ENCODE measurements around the gene PCDHGA7. TPM values are rescaled to one million over a fixed set of nuclear protein-coding genes. Genes with fewer than 3 reads are reported as not detected.
"Not testable (repeated sequence)": the region's sequence is repeated elsewhere in the genome, so short reads cannot be mapped to it uniquely, and the experiment has no call there.

The PCDHGA7 gene
- total RNA-seq, 1 experiment from 2014 or later: 0.83 TPM

DNA sequence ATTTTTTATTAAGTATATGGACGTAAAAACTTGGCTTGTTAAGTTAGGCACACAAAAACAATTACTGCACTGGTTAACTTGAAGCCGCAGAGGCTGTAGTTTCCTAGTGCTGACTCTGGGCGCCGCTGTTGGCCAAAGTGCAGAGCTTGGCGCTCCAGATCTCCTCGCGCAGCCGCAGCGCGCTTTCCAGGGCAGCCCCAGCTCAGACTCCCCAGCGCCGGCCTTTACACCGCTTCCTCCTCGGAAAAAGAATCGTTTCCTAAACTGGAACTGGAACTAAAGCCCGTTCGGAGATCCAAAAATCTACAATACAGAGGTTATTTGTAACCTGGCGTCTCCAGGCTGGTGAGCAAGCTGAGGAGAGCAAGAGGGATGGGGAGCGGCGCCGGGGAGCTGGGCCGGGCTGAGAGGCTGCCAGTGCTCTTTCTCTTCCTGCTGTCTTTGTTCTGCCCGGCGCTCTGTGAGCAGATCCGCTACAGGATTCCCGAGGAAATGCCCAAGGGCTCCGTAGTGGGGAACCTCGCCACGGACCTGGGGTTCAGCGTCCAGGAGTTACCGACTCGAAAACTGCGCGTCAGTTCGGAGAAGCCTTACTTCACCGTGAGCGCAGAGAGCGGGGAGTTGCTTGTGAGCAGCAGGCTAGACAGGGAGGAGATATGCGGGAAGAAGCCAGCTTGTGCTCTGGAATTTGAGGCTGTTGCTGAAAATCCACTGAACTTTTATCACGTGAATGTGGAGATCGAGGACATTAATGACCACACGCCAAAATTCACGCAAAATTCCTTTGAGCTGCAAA lies 15.4 kb downstream of the PCDHGA7 start, which contains the start of gene PCDHGB5:
TSS of gene PCDHGB5 (plus strand) at position 192 of the 796 bp plus-strand sequence. CDS start at position 373, 181 bp downstream.
- H2BK5ac ChIP-seq (ENCODE audit: insufficient read length, low read length); H3K4me1 Mint-ChIP-seq; H3K27me3 ChIP-seq (ENCODE audit: insufficient read depth, low read length); H2BK15ac ChIP-seq (ENCODE audit: low read depth, low read length); H2BK120ac ChIP-seq (ENCODE audit: low read depth, low read length, poor library complexity, severe bottlenecking); H3K56ac ChIP-seq (ENCODE audit: insufficient read length, low read depth, low read length); H2BK20ac ChIP-seq (ENCODE audit: low read depth, low read length, poor library complexity, severe bottlenecking); H3K9ac ChIP-seq (ENCODE audit: extremely low read depth, insufficient read length, low read length); H3T11ph ChIP-seq (ENCODE audit: low read length); H3K27ac Mint-ChIP-seq; H2AFZ ChIP-seq (ENCODE audit: low read length); H4K5ac ChIP-seq (ENCODE audit: insufficient read length, low read depth, low read length); H3K4me2 ChIP-seq (ENCODE audit: insufficient read depth, insufficient read length, low read length); H3K27me3 Mint-ChIP-seq (ENCODE audit: low read depth); H3K27ac ChIP-seq (ENCODE audit: insufficient read length, low read depth, low read length); H2BK12ac ChIP-seq (ENCODE audit: insufficient read length, low read depth, low read length); H3K23me2 ChIP-seq (ENCODE audit: insufficient read length, low read depth, low read length, poor library complexity, severe bottlenecking); H3K23ac ChIP-seq (ENCODE audit: insufficient read length, low read depth, low read length); H2AK5ac ChIP-seq (ENCODE audit: insufficient read length, low read length); H3K4me1 ChIP-seq (ENCODE audit: insufficient read depth, low read length); H4K20me1 ChIP-seq (ENCODE audit: control insufficient read depth, insufficient read depth, insufficient read length); H3K79me2 ChIP-seq (ENCODE audit: insufficient read depth, low read length); H3K18ac ChIP-seq (ENCODE audit: insufficient read length, low read depth, low read length); H4K91ac ChIP-seq (ENCODE audit: insufficient read length, low read depth, low read length); H3K4ac ChIP-seq (ENCODE audit: low read depth, low read length); H3K14ac ChIP-seq (ENCODE audit: insufficient read depth, low read length); H3K79me1 ChIP-seq (ENCODE audit: insufficient read depth, low read depth, low read length, poor library complexity, severe bottlenecking); H4K8ac ChIP-seq (replicated peaks; ENCODE audit: insufficient read length, low read depth, low read length): not testable (repeated sequence)
- peak; percentile 47 for DNase-seq
- H3K9me3 ChIP-seq (ENCODE audit: control insufficient read depth, low read depth, low read length): peaks cover 36% of the 10 kb centered on the region
- TF ChIP-seq, protein P1, sequence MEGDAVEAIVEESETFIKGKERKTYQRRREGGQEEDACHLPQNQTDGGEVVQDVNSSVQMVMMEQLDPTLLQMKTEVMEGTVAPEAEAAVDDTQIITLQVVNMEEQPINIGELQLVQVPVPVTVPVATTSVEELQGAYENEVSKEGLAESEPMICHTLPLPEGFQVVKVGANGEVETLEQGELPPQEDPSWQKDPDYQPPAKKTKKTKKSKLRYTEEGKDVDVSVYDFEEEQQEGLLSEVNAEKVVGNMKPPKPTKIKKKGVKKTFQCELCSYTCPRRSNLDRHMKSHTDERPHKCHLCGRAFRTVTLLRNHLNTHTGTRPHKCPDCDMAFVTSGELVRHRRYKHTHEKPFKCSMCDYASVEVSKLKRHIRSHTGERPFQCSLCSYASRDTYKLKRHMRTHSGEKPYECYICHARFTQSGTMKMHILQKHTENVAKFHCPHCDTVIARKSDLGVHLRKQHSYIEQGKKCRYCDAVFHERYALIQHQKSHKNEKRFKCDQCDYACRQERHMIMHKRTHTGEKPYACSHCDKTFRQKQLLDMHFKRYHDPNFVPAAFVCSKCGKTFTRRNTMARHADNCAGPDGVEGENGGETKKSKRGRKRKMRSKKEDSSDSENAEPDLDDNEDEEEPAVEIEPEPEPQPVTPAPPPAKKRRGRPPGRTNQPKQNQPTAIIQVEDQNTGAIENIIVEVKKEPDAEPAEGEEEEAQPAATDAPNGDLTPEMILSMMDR (conservative IDR thresholded peaks at IDR 0.05): peak; percentile 61
- H3K9me3 Mint-ChIP-seq: peaks cover 54 to 72% of the 10 kb centered on the region in 2 experiments
- peak within 1 kb of the TSS in 1 of 2 experiments; percentile 57; a peak in 2 of 5 replicates for H3K4me3 Mint-ChIP-seq
- WGBS (ENCODE audit: extremely low coverage, insufficient read length, low lambda C conversion rate): no CpG with 5 or more reads among the region's 43 CpGs
- H3K36me3 Mint-ChIP-seq (ENCODE audit: insufficient read depth in 1 of 3, low read depth in 3 of 3): peaks cover 26 to 51% (median 50%) of the 10 kb centered on the region in 3 experiments
